Measurements from ENCODE around the gene INTS15. TPM values are rescaled to one million over a fixed set of nuclear protein-coding genes. Genes with fewer than 3 reads are reported as not detected.

The INTS15 gene
- total RNA-seq, 1 experiment from 2014 or later: 22.7 TPM

GRCh38 chr7:6556196-6556595 is 33.6 kb upstream of the INTS15 start:
- H3K9ac ChIP-seq (ENCODE audit: low read length): no peak overlapping the region
- H3K9me2 ChIP-seq (replicated peaks; ENCODE audit: low read length): no peaks in the 10 kb centered on the region
- BruUV-seq (replicated peaks): no TSS peak
- H3K9me3 ChIP-seq (ENCODE audit: low read length): no peaks in the 10 kb centered on the region
- CTCF ChIA-PET: no interaction called here
- no peaks in the 10 kb centered on the region for H4K20me1 ChIP-seq (ENCODE audit: low read length)
- no peak overlapping the region for H3K4me3 ChIP-seq (ENCODE audit: low read length)
- H2AFZ ChIP-seq (ENCODE audit: low read length): no peak overlapping the region
- no peaks in the 10 kb centered on the region for H3K79me2 ChIP-seq (ENCODE audit: low read length)
- ATAC-seq: peak; percentile 57; the same call in 1 of the 2 replicates
- POLR2A ChIA-PET (ENCODE audit: unreplicated experiment): no interaction called here
- H3K27ac ChIP-seq (ENCODE audit: low read length): no peak overlapping the region
- H3K27me3 ChIP-seq (ENCODE audit: low read length): no peaks in the 10 kb centered on the region
- TF ChIP-seq CTCF (conservative IDR thresholded peaks at IDR 0.05; ENCODE audit: low read depth, low read length) (peak; percentile 51), EZH2 (IDR thresholded peaks at IDR 0.05; ENCODE audit: low read length, unreplicated experiment) (no peak), EZH2phosphoT487 (IDR thresholded peaks at IDR 0.05; ENCODE audit: borderline replicate concordance, low read length) (no peak)
- H3F3A ChIP-seq (ENCODE audit: low read length, unreplicated experiment): no peaks in the 10 kb centered on the region
- no peaks in the 10 kb centered on the region for H3K4me1 ChIP-seq (ENCODE audit: insufficient read depth, low read length)
- DNase-seq: peak; percentile 43
- intact Hi-C loops (cut with micrococcal nuclease): no loop called here
- H3K4me2 ChIP-seq (ENCODE audit: low read length): no peak overlapping the region
- no peaks in the 10 kb centered on the region for H3K36me3 ChIP-seq (ENCODE audit: low read depth, low read length)

GRCh38 chr7:6558837-6559236 is 31.0 kb upstream of the INTS15 start:
- Histone ChIP-seq H4K20me1 (ENCODE audit: low read length) (no peaks in the 10 kb centered on the region), H3F3A (ENCODE audit: low read length, unreplicated experiment) (no peaks in the 10 kb centered on the region), H3K27ac (ENCODE audit: low read length) (no peak overlapping the region), H3K36me3 (ENCODE audit: low read depth, low read length) (no peaks in the 10 kb centered on the region), H3K9me2 (replicated peaks; ENCODE audit: low read length) (no peaks in the 10 kb centered on the region), H3K27me3 (ENCODE audit: low read length) (no peaks in the 10 kb centered on the region), H2AFZ (ENCODE audit: low read length) (no peak overlapping the region), H3K4me1 (ENCODE audit: insufficient read depth, low read length) (no peaks in the 10 kb centered on the region), H3K9me3 (ENCODE audit: low read length) (no peaks in the 10 kb centered on the region), H3K79me2 (ENCODE audit: low read length) (no peaks in the 10 kb centered on the region), H3K4me3 (ENCODE audit: low read length) (no peak overlapping the region), H3K9ac (ENCODE audit: low read length) (no peak overlapping the region), H3K4me2 (ENCODE audit: low read length) (no peak overlapping the region)
- DNase-seq (peak; percentile 66), ATAC-seq (peak; percentile 76)
- CTCF ChIA-PET: interaction anchor here (0.6 to 1.0 kb wide), 4 partner anchors 16 to 62 kb away, joined by 3 to 7 read pairs (median 5); no protein-coding TSS in a partner anchor
- POLR2A ChIA-PET (ENCODE audit: unreplicated experiment): interaction anchor here (0.6 kb wide), 1 partner anchor 42 kb away, joined by 10 read pairs; no protein-coding TSS in a partner anchor
- no TSS peak for BruUV-seq (replicated peaks)
- TF ChIP-seq EZH2 (IDR thresholded peaks at IDR 0.05; ENCODE audit: low read length, unreplicated experiment) (no peak), CTCF (conservative IDR thresholded peaks at IDR 0.05; ENCODE audit: low read depth, low read length) (peak; percentile 43), EZH2phosphoT487 (IDR thresholded peaks at IDR 0.05; ENCODE audit: borderline replicate concordance, low read length) (no peak)
- intact Hi-C loops (cut with micrococcal nuclease): no loop called here

GRCh38 chr7:6559896-6560295 is 29.9 kb upstream of the INTS15 start:
- Histone ChIP-seq H3K4me1 (ENCODE audit: insufficient read depth, low read length) (no peaks in the 10 kb centered on the region), H3K79me2 (ENCODE audit: low read length) (no peaks in the 10 kb centered on the region), H3F3A (ENCODE audit: low read length, unreplicated experiment) (no peaks in the 10 kb centered on the region), H3K27me3 (ENCODE audit: low read length) (no peaks in the 10 kb centered on the region), H3K9me2 (replicated peaks; ENCODE audit: low read length) (no peaks in the 10 kb centered on the region), H3K9ac (ENCODE audit: low read length) (no peak overlapping the region), H3K9me3 (ENCODE audit: low read length) (no peaks in the 10 kb centered on the region), H3K4me2 (ENCODE audit: low read length) (no peak overlapping the region), H3K36me3 (ENCODE audit: low read depth, low read length) (no peaks in the 10 kb centered on the region), H3K27ac (ENCODE audit: low read length) (no peak overlapping the region), H4K20me1 (ENCODE audit: low read length) (no peaks in the 10 kb centered on the region), H2AFZ (ENCODE audit: low read length) (no peak overlapping the region), H3K4me3 (ENCODE audit: low read length) (no peak overlapping the region)
- no peak for ATAC-seq
- no TSS peak for BruUV-seq (replicated peaks)
- DNase-seq: no peak
- ChIA-PET POLR2A (ENCODE audit: unreplicated experiment) (no interaction called here), CTCF (interaction anchor here (0.6 kb wide), 1 partner anchor 46 kb away, joined by 6 read pairs; no protein-coding TSS in a partner anchor)
- TF ChIP-seq EZH2 (IDR thresholded peaks at IDR 0.05; ENCODE audit: low read length, unreplicated experiment) (no peak), CTCF (conservative IDR thresholded peaks at IDR 0.05; ENCODE audit: low read depth, low read length) (no peak), EZH2phosphoT487 (IDR thresholded peaks at IDR 0.05; ENCODE audit: borderline replicate concordance, low read length) (no peak)
- intact Hi-C loops (cut with micrococcal nuclease): no loop called here

All from PC-3 (cell line).